ENCODE measurements around the gene TC2N. TPM values are rescaled to one million over a fixed set of nuclear protein-coding genes. Genes with fewer than 3 reads are reported as not detected.

Gene TC2N
- total RNA-seq, 2 experiments from 2014 or later: 163 to 181 TPM

GRCh38 chr14:91786188-91786587, 81.1 kb downstream of the TC2N start:
- no peak overlapping the region for H3K27ac Mint-ChIP-seq
- no peaks in the 10 kb centered on the region for H3K27me3 Mint-ChIP-seq
- no peak overlapping the region for H3K4me3 Mint-ChIP-seq
- ATAC-seq (ENCODE audit: low read depth) (no peak), DNase-seq (no peak)
- no peaks in the 10 kb centered on the region for H3K9me3 Mint-ChIP-seq
- H3K4me1 Mint-ChIP-seq: no peaks in the 10 kb centered on the region
- H3K36me3 Mint-ChIP-seq: peaks cover 41% of the 10 kb centered on the region
- POLR2A ChIA-PET: no interaction called here

- ATAC-seq (ENCODE audit: low read depth): no peak
- Mint-ChIP-seq H3K4me3 (no peak overlapping the region), H3K4me1 (no peaks in the 10 kb centered on the region), H3K27me3 (no peaks in the 10 kb centered on the region), H3K9me3 (peaks cover 2% of the 10 kb centered on the region), H3K36me3 (peaks cover 24% of the 10 kb centered on the region), H3K27ac (no peak overlapping the region)
- no peak for DNase-seq
- POLR2A ChIA-PET: interaction anchor here (0.6 kb wide), 1 partner anchor 341 kb away, joined by 3 read pairs; the partner anchor contains the start of gene CPSF2
Measured at GRCh38 chr14:91780452-91780851, 86.9 kb downstream of the TC2N start.

- Mint-ChIP-seq H3K36me3 (peaks cover 18% of the 10 kb centered on the region), H3K9me3 (peaks cover 2% of the 10 kb centered on the region), H3K4me3 (no peak overlapping the region), H3K27ac (no peak overlapping the region), H3K27me3 (no peaks in the 10 kb centered on the region), H3K4me1 (peaks cover 8% of the 10 kb centered on the region)
- DNase-seq: no peak
- no peak for ATAC-seq (ENCODE audit: low read depth)
- POLR2A ChIA-PET: no interaction called here
Measured at GRCh38 chr14:91778217-91778616, 89.1 kb downstream of the TC2N start.

- POLR2A ChIA-PET: no interaction called here
- no peak overlapping the region for H3K4me3 Mint-ChIP-seq
- peaks cover 2% of the 10 kb centered on the region for H3K9me3 Mint-ChIP-seq
- peaks cover 14% of the 10 kb centered on the region for H3K36me3 Mint-ChIP-seq
- no peaks in the 10 kb centered on the region for H3K27me3 Mint-ChIP-seq
- peaks cover 8% of the 10 kb centered on the region for H3K4me1 Mint-ChIP-seq
- DNase-seq (no peak), ATAC-seq (ENCODE audit: low read depth) (no peak)
- H3K27ac Mint-ChIP-seq: no peak overlapping the region
Measured at GRCh38 chr14:91774140-91775096, 92.9 kb downstream of the TC2N start.

- H3K9me3 Mint-ChIP-seq: no peaks in the 10 kb centered on the region
- ATAC-seq (ENCODE audit: low read depth): no peak
- H3K27ac Mint-ChIP-seq: no peak overlapping the region
- H3K4me1 Mint-ChIP-seq: peaks cover 9% of the 10 kb centered on the region
- no peak overlapping the region for H3K4me3 Mint-ChIP-seq
- H3K27me3 Mint-ChIP-seq: no peaks in the 10 kb centered on the region
- DNase-seq: no peak
- POLR2A ChIA-PET: no interaction called here
- H3K36me3 Mint-ChIP-seq: peaks cover 5% of the 10 kb centered on the region
Measured at GRCh38 chr14:91770185-91770584, 97.2 kb downstream of the TC2N start.

- Mint-ChIP-seq H3K4me3 (no peak overlapping the region), H3K36me3 (peaks cover 19% of the 10 kb centered on the region), H3K27me3 (peaks cover 2% of the 10 kb centered on the region), H3K4me1 (no peaks in the 10 kb centered on the region), H3K9me3 (peaks cover 17% of the 10 kb centered on the region), H3K27ac (no peak overlapping the region)
- POLR2A ChIA-PET: no interaction called here
- DNase-seq (no peak), ATAC-seq (ENCODE audit: low read depth) (no peak)
Measured at GRCh38 chr14:91755570-91756295, 111.6 kb downstream of the TC2N start.

- Mint-ChIP-seq H3K27ac (no peak overlapping the region), H3K4me1 (no peaks in the 10 kb centered on the region), H3K36me3 (peaks cover 12% of the 10 kb centered on the region), H3K4me3 (no peak overlapping the region), H3K9me3 (peaks cover 12% of the 10 kb centered on the region), H3K27me3 (peaks cover 2% of the 10 kb centered on the region)
- DNase-seq (no peak), ATAC-seq (ENCODE audit: low read depth) (no peak)
- POLR2A ChIA-PET: no interaction called here
Measured at GRCh38 chr14:91754819-91755218, 112.5 kb downstream of the TC2N start.

GRCh38 chr14:91754185-91754584, 113.2 kb downstream of the TC2N start:
- ATAC-seq (ENCODE audit: low read depth) (no peak), DNase-seq (no peak)
- H3K27ac Mint-ChIP-seq: no peak overlapping the region
- POLR2A ChIA-PET: no interaction called here
- no peak overlapping the region for H3K4me3 Mint-ChIP-seq
- H3K4me1 Mint-ChIP-seq: no peaks in the 10 kb centered on the region
- H3K27me3 Mint-ChIP-seq: peaks cover 2% of the 10 kb centered on the region
- peaks cover 10% of the 10 kb centered on the region for H3K9me3 Mint-ChIP-seq
- peaks cover 9% of the 10 kb centered on the region for H3K36me3 Mint-ChIP-seq

GRCh38 chr14:91753501-91754128, 113.7 kb downstream of the TC2N start:
- DNase-seq: no peak
- peaks cover 10% of the 10 kb centered on the region for H3K9me3 Mint-ChIP-seq
- no peaks in the 10 kb centered on the region for H3K4me1 Mint-ChIP-seq
- POLR2A ChIA-PET: no interaction called here
- no peak overlapping the region for H3K4me3 Mint-ChIP-seq
- H3K36me3 Mint-ChIP-seq: peaks cover 4% of the 10 kb centered on the region
- H3K27ac Mint-ChIP-seq: no peak overlapping the region
- no peak for ATAC-seq (ENCODE audit: low read depth)
- peaks cover 2% of the 10 kb centered on the region for H3K27me3 Mint-ChIP-seq

GRCh38 chr14:91752961-91753360, 114.4 kb downstream of the TC2N start:
- H3K27me3 Mint-ChIP-seq: peaks cover 3% of the 10 kb centered on the region
- H3K4me3 Mint-ChIP-seq: no peak overlapping the region
- POLR2A ChIA-PET: no interaction called here
- H3K27ac Mint-ChIP-seq: no peak overlapping the region
- peaks cover 10% of the 10 kb centered on the region for H3K9me3 Mint-ChIP-seq
- peaks cover 4% of the 10 kb centered on the region for H3K36me3 Mint-ChIP-seq
- no peak for ATAC-seq (ENCODE audit: low read depth)
- H3K4me1 Mint-ChIP-seq: no peaks in the 10 kb centered on the region
- DNase-seq: no peak

GRCh38 chr14:91751719-91752118, 115.6 kb downstream of the TC2N start:
- DNase-seq: no peak
- Mint-ChIP-seq H3K27me3 (peaks cover 4% of the 10 kb centered on the region), H3K4me1 (no peaks in the 10 kb centered on the region), H3K9me3 (peaks cover 10% of the 10 kb centered on the region), H3K27ac (no peak overlapping the region), H3K4me3 (no peak overlapping the region), H3K36me3 (peaks cover 4% of the 10 kb centered on the region)
- POLR2A ChIA-PET: no interaction called here
- no peak for ATAC-seq (ENCODE audit: low read depth)

- H3K9me3 Mint-ChIP-seq: peaks cover 10% of the 10 kb centered on the region
- H3K27me3 Mint-ChIP-seq: peaks cover 4% of the 10 kb centered on the region
- no peak for DNase-seq
- no peak overlapping the region for H3K27ac Mint-ChIP-seq
- POLR2A ChIA-PET: no interaction called here
- H3K4me3 Mint-ChIP-seq: no peak overlapping the region
- H3K4me1 Mint-ChIP-seq: no peaks in the 10 kb centered on the region
- no peak for ATAC-seq (ENCODE audit: low read depth)
- H3K36me3 Mint-ChIP-seq: peaks cover 2% of the 10 kb centered on the region
Measured at GRCh38 chr14:91750634-91751198, 116.6 kb downstream of the TC2N start.

- peaks cover 4% of the 10 kb centered on the region for H3K27me3 Mint-ChIP-seq
- DNase-seq (no peak), ATAC-seq (ENCODE audit: low read depth) (no peak)
- no peaks in the 10 kb centered on the region for H3K4me1 Mint-ChIP-seq
- H3K4me3 Mint-ChIP-seq: no peak overlapping the region
- POLR2A ChIA-PET: no interaction called here
- H3K36me3 Mint-ChIP-seq: peaks cover 2% of the 10 kb centered on the region
- H3K27ac Mint-ChIP-seq: no peak overlapping the region
- H3K9me3 Mint-ChIP-seq: peaks cover 11% of the 10 kb centered on the region
Measured at GRCh38 chr14:91749868-91750267, 117.5 kb downstream of the TC2N start.

All from activated naive CD8-positive, alpha-beta T cell treated with anti-CD3 and anti-CD28 coated beads, Interleukin-2, amount 10 ng/mL, durations not matched to agents 7 days and 5 days (primary cell).